ENCODE measurements around the gene NAV2. TPM values are rescaled to one million over a fixed set of nuclear protein-coding genes. Genes with fewer than 3 reads are reported as not detected.

The NAV2 gene
- polyA plus RNA-seq, 2 donors: 4.3 to 9.7 TPM

DNA sequence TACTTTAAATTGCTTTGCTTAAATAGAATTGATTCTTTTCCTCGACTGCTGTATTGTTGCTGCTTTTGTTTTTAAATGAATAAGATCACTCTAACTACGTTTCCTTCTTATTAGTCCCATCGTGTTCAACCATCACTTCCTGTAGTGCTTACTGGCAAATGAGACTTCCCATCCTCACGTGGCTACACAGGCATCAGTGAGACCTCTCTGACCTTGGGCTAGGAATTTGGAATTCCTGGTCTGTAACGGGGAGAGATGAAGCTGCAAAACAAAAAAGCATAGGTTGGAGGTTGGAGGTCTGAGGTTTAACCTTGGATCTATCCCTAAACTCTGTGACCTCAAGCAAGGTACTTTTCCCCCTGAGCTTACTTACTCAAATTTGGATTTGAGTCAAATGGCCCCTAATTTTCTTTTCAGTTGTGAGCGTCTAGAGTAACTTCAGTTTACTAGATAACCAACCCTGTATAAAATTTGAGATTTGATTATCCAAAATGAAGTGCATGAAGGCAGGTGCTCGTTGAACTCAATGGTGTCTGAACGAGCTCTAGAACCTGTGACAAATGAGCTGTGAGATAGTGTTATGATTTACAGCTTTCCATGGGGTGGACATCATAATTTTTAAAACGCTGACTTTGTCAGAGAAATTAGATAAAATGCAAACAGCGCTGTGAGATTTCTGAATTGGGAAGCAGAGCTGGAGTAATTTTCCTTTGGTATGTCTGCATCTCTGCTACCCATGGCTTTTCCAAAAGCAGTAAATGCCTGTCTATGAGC is 296.4 kb downstream of the NAV2 start:
- no peaks in the 10 kb centered on the region for H3K27me3 ChIP-seq (ENCODE audit: control insufficient read depth in 1 of 2, insufficient read depth in 2 of 2, low read length in 2 of 2)
- no peak overlapping the region for H3K4me3 ChIP-seq (ENCODE audit: low read depth in 1 of 2, low read length in 2 of 2)
- H3K9me3 ChIP-seq (ENCODE audit: control insufficient read depth in 2 of 2, insufficient read depth in 1 of 2, low read depth in 1 of 2, low read length in 1 of 2): no peaks in the 10 kb centered on the region
- WGBS, 2 donors: 49 to 53% methylated on average over 10 of the region's 10 CpGs
- no peak overlapping the region for H3K27ac ChIP-seq (ENCODE audit: low read depth in 2 of 2, low read length in 1 of 2)
- no peaks in the 10 kb centered on the region for H3K36me3 ChIP-seq (ENCODE audit: control insufficient read depth in 2 of 2, insufficient read depth in 2 of 2, low read length in 1 of 2)
- no peaks in the 10 kb centered on the region for H3K4me1 ChIP-seq (ENCODE audit: control insufficient read depth in 2 of 2, insufficient read depth in 2 of 2, low read length in 1 of 2)

DNA sequence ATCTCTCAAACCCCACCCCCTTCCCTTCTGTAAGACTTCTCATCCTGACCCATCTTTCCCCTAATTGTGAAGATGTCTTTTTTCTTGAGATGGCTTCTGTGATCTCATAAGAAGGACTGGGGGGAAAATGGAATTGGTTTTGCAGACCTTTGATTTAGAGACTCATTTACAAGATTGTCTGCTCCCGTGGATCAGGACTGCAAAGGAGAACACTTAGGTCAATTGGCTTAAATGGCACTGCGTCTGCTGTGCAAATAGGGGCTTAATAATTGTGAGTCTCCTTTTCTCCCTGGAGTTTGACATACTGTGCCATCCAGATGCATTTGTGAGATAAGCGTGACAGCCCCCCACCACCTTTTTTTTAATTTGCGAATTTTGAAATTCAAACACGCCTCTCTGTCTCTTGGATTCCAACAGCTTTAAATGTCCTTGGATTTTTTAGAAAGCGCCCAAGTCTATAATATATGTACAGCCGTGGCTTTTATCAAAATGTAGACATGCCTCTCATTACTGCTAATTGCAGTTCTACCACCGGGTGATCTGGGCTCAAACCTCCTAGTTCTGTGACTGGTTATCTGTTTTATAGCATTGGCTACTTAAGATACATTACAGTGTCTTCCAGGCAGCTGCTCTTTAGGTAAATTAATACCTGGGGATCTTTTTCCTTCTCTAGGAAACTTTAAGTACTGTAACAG is 297.7 kb downstream of the NAV2 start:
- H3K27ac ChIP-seq (ENCODE audit: low read depth in 2 of 2, low read length in 1 of 2): no peak overlapping the region
- H3K27me3 ChIP-seq (ENCODE audit: control insufficient read depth in 1 of 2, insufficient read depth in 2 of 2, low read length in 2 of 2): no peaks in the 10 kb centered on the region
- no peaks in the 10 kb centered on the region for H3K36me3 ChIP-seq (ENCODE audit: control insufficient read depth in 2 of 2, insufficient read depth in 2 of 2, low read length in 1 of 2)
- no peak overlapping the region for H3K4me3 ChIP-seq (ENCODE audit: low read depth in 1 of 2, low read length in 2 of 2)
- H3K4me1 ChIP-seq (ENCODE audit: control insufficient read depth in 2 of 2, insufficient read depth in 2 of 2, low read length in 1 of 2): no peaks in the 10 kb centered on the region
- WGBS, 2 donors: 73 to 87% methylated on average over 8 of the region's 8 CpGs
- H3K9me3 ChIP-seq (ENCODE audit: control insufficient read depth in 2 of 2, insufficient read depth in 1 of 2, low read depth in 1 of 2, low read length in 1 of 2): no peaks in the 10 kb centered on the region

DNA sequence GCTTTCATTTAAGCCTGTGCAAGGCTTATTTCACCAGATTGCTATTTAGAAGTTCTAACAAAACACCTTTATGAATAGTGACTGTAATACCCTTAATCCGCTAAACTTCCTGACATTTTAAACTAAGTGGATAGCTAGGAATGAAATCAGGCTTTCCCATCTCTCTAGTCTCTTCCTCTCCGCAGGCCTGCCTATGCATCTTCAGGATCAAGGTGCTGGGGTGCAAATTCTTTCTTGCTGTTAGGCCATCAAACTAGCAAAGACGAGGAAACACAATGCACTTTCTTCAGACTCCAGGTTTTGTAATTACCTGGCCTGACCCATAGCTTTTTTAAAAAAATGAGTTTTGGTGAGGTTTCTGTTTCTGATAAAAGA is 298.2 kb downstream of the NAV2 start:
- WGBS, 2 donors: 60 to 67% methylated on average over 3 of the region's 3 CpGs
- Histone ChIP-seq H3K4me3 (ENCODE audit: low read depth in 1 of 2, low read length in 2 of 2) (no peak overlapping the region), H3K36me3 (ENCODE audit: control insufficient read depth in 2 of 2, insufficient read depth in 2 of 2, low read length in 1 of 2) (no peaks in the 10 kb centered on the region), H3K4me1 (ENCODE audit: control insufficient read depth in 2 of 2, insufficient read depth in 2 of 2, low read length in 1 of 2) (no peaks in the 10 kb centered on the region), H3K27me3 (ENCODE audit: control insufficient read depth in 1 of 2, insufficient read depth in 2 of 2, low read length in 2 of 2) (no peaks in the 10 kb centered on the region), H3K9me3 (ENCODE audit: control insufficient read depth in 2 of 2, insufficient read depth in 1 of 2, low read depth in 1 of 2, low read length in 1 of 2) (no peaks in the 10 kb centered on the region), H3K27ac (ENCODE audit: low read depth in 2 of 2, low read length in 1 of 2) (no peak overlapping the region)

DNA sequence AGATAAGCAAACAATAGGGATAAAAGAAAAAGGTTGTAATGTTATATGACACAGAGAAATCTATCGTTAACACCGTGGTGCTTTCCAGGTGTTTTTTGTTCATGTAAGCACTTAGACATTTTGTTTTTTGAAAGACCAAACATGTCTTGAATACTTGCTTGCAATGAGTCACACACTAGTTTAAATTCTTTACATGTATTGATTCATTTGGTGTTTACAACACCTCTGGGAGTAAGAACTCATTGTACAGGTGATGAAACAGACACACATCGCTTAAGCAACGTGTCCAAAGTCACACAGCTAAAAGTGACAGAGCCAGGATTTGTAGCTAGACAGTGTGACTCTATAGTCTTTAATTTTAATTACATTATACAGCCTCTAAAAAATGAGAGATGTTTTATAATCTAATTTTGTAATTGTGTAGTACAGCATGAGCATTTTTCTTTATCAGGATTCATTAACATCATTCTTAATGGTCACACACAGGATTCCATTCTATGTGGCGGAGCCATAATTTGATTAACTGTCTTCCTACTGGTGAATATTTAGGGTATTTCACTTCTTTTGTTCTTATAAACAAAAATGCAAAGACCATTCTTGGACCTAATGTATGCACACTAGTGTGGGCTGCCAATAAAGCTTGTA is 298.8 kb downstream of the NAV2 start:
- no peaks in the 10 kb centered on the region for H3K4me1 ChIP-seq (ENCODE audit: control insufficient read depth in 2 of 2, insufficient read depth in 2 of 2, low read length in 1 of 2)
- H3K27ac ChIP-seq (ENCODE audit: low read depth in 2 of 2, low read length in 1 of 2): no peak overlapping the region
- WGBS, 2 donors: 43 to 52% methylated on average over 5 of the region's 5 CpGs

DNA sequence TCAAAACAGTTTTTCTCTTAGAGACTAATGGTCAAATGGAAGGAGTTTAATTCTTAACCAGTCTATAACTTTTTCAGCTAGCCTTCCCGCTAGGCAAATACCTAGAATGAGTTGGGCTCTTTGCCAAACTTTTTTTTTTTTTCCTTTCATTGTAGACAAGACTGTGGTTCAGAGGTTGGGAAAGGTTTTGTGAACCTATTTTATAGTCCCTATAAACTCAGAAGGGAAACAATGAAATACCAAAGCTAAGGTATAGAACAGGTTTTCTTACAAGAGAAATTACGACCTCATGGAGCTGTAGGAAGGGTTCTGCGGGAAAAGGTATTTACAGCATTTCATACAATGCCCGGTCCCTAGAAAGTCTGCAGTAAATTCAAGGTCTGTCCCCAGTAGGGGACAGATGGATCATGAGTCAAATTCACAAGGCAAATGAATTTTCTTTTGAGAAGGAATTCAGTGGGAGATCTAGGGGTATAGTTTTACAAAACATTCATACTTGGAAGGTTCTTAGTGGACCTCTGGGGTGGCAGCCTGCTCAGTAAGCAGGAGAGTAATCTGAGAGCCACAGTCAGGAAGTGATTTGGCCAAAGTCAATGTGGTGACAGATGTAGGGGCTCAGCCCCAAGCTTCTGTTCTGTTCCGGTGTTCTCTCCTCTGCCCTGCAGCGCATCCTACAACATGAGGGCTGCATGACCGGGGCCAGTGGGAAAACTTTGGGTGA is 300.9 kb downstream of the NAV2 start:
- H3K4me1 ChIP-seq (ENCODE audit: control insufficient read depth in 2 of 2, insufficient read depth in 2 of 2, low read length in 1 of 2): no peaks in the 10 kb centered on the region
- H3K9me3 ChIP-seq (ENCODE audit: control insufficient read depth in 2 of 2, insufficient read depth in 1 of 2, low read depth in 1 of 2, low read length in 1 of 2): no peaks in the 10 kb centered on the region
- no peak overlapping the region for H3K4me3 ChIP-seq (ENCODE audit: low read depth in 1 of 2, low read length in 2 of 2)
- H3K36me3 ChIP-seq (ENCODE audit: control insufficient read depth in 2 of 2, insufficient read depth in 2 of 2, low read length in 1 of 2): no peaks in the 10 kb centered on the region
- no peak overlapping the region for H3K27ac ChIP-seq (ENCODE audit: low read depth in 2 of 2, low read length in 1 of 2)
- WGBS, 2 donors: 65 to 70% methylated on average over 7 of the region's 7 CpGs
- no peaks in the 10 kb centered on the region for H3K27me3 ChIP-seq (ENCODE audit: control insufficient read depth in 1 of 2, insufficient read depth in 2 of 2, low read length in 2 of 2)

More for the DNA sequence above, 298.8 kb downstream of the NAV2 start:
- no peaks in the 10 kb centered on the region for H3K36me3 ChIP-seq (ENCODE audit: control insufficient read depth in 2 of 2, insufficient read depth in 2 of 2, low read length in 1 of 2)
- no peaks in the 10 kb centered on the region for H3K27me3 ChIP-seq (ENCODE audit: control insufficient read depth in 1 of 2, insufficient read depth in 2 of 2, low read length in 2 of 2)
- H3K4me3 ChIP-seq (ENCODE audit: low read depth in 1 of 2, low read length in 2 of 2): no peak overlapping the region
- no peaks in the 10 kb centered on the region for H3K9me3 ChIP-seq (ENCODE audit: control insufficient read depth in 2 of 2, insufficient read depth in 1 of 2, low read depth in 1 of 2, low read length in 1 of 2)

DNA sequence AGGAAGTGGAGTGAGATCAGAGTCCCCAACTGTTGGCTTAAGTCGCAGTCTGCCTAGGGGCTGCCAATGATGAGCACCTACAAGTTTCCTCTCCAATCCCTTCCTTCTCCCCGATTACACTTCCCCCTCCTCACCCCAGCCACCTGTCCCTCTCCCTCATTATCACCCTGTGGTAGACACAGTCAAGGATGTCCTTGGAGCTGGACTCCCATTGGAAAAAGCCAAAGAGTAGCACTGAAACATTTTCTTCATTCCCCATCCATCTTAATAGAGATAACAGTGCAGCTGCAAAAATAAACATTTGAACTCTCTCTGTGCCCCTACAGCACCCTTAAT is 301.4 kb downstream of the NAV2 start:
- Histone ChIP-seq H3K4me1 (ENCODE audit: control insufficient read depth in 2 of 2, insufficient read depth in 2 of 2, low read length in 1 of 2) (no peaks in the 10 kb centered on the region), H3K27ac (ENCODE audit: low read depth in 2 of 2, low read length in 1 of 2) (no peak overlapping the region), H3K9me3 (ENCODE audit: control insufficient read depth in 2 of 2, insufficient read depth in 1 of 2, low read depth in 1 of 2, low read length in 1 of 2) (no peaks in the 10 kb centered on the region), H3K4me3 (ENCODE audit: low read depth in 1 of 2, low read length in 2 of 2) (no peak overlapping the region), H3K27me3 (ENCODE audit: control insufficient read depth in 1 of 2, insufficient read depth in 2 of 2, low read length in 2 of 2) (no peaks in the 10 kb centered on the region), H3K36me3 (ENCODE audit: control insufficient read depth in 2 of 2, insufficient read depth in 2 of 2, low read length in 1 of 2) (no peaks in the 10 kb centered on the region)
- WGBS, 2 donors: 39 to 40% methylated on average over 2 of the region's 2 CpGs

DNA sequence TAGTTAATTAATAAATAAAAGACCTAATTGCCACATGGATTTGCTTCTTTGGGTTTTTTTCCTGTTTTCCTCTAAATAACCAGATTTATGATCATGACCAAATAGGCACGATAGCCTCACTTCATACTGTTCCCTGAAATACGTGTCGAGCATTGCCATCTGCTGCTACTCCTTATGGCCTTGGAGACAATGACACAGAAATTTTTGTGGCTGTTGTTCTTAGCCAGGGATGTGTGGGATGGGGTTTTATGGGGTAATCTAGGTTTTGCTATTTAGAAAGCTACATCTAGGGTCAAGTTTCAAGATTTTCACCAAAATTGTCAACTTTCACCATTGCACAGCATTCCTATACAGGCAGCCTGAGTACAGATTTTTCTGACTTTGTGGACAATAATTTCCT is 302.5 kb downstream of the NAV2 start:
- no peak overlapping the region for H3K27ac ChIP-seq (ENCODE audit: low read depth in 2 of 2, low read length in 1 of 2)
- H3K9me3 ChIP-seq (ENCODE audit: control insufficient read depth in 2 of 2, insufficient read depth in 1 of 2, low read depth in 1 of 2, low read length in 1 of 2): no peaks in the 10 kb centered on the region
- no peak overlapping the region for H3K4me3 ChIP-seq (ENCODE audit: low read depth in 1 of 2, low read length in 2 of 2)
- 84 to 94% methylated on average over 3 of the region's 3 CpGs for WGBS, 2 donors
- no peaks in the 10 kb centered on the region for H3K27me3 ChIP-seq (ENCODE audit: control insufficient read depth in 1 of 2, insufficient read depth in 2 of 2, low read length in 2 of 2)
- H3K36me3 ChIP-seq (ENCODE audit: control insufficient read depth in 2 of 2, insufficient read depth in 2 of 2, low read length in 1 of 2): no peaks in the 10 kb centered on the region
- no peaks in the 10 kb centered on the region for H3K4me1 ChIP-seq (ENCODE audit: control insufficient read depth in 2 of 2, insufficient read depth in 2 of 2, low read length in 1 of 2)

DNA sequence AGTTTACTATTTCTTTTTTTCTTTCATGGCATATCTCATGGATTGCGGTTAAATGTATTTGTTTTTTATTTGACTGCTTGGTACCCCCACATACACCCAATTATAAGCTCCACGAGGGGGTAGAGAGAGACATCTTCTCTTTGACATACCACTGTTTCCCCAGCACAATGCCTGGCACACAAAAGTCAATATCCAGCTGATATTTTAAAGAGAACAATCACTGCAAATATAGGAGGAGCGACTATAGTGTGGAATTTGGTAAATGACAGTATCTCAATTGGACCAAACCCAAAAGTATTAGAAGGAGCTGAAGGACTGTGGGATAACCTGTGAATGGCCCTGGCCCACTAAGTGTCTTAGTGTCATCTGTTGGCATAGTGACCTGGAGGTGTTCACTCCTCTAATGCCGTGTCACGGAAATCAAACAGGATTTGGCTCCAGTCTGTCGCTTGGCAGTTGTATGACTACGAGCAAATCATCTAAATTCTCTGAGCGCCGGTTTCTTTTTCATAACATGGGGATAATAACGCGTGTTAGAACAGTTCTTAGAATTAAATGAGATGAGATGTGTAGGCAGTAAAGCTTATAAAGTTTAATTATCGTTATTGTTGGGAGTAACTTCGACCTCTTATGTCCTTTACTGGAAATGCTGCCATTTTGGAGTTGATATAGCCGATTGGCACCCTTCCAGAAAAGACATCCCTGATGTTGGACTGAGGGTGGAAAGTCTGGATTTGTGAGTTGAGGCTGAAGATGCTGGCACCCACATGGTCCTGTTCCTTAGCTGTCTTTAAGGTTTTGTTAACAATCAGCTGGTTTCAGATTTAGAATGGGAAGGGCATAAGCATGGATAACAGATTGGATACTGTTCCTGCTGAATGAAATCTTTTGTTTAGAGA is 303.1 kb downstream of the NAV2 start:
- Histone ChIP-seq H3K4me1 (ENCODE audit: control insufficient read depth in 2 of 2, insufficient read depth in 2 of 2, low read length in 1 of 2) (no peaks in the 10 kb centered on the region), H3K36me3 (ENCODE audit: control insufficient read depth in 2 of 2, insufficient read depth in 2 of 2, low read length in 1 of 2) (no peaks in the 10 kb centered on the region), H3K27ac (ENCODE audit: low read depth in 2 of 2, low read length in 1 of 2) (peak overlapping the region in 1 of 2 donors; percentile 64), H3K9me3 (ENCODE audit: control insufficient read depth in 2 of 2, insufficient read depth in 1 of 2, low read depth in 1 of 2, low read length in 1 of 2) (no peaks in the 10 kb centered on the region), H3K4me3 (ENCODE audit: low read depth in 1 of 2, low read length in 2 of 2) (no peak overlapping the region), H3K27me3 (ENCODE audit: control insufficient read depth in 1 of 2, insufficient read depth in 2 of 2, low read length in 2 of 2) (no peaks in the 10 kb centered on the region)
- 36 to 46% methylated on average over 14 of the region's 14 CpGs for WGBS, 2 donors

DNA sequence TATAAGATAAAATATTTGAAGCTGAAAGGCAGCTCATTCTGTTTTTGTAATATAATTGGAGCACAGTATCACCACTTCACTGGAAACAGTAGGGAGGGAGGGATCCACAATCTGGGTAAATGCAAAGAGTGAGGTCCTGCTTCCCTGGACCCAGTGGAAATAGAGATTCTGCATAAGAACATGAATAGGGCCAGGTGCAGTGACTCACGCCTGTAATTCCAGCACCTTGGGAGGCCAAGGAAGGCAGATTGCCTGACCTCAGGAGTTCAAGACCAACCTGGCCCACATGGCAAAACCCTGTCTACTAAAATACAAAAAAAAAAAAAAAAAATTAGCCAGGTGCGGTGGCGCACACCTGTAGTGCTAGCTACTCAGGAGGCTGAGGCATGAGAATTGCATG is 303.9 kb downstream of the NAV2 start:
- Histone ChIP-seq H3K27me3 (ENCODE audit: control insufficient read depth in 1 of 2, insufficient read depth in 2 of 2, low read length in 2 of 2) (no peaks in the 10 kb centered on the region), H3K4me3 (ENCODE audit: low read depth in 1 of 2, low read length in 2 of 2) (no peak overlapping the region), H3K4me1 (ENCODE audit: control insufficient read depth in 2 of 2, insufficient read depth in 2 of 2, low read length in 1 of 2) (no peaks in the 10 kb centered on the region), H3K27ac (ENCODE audit: low read depth in 2 of 2, low read length in 1 of 2) (peak overlapping the region in 1 of 2 donors; percentile 22), H3K36me3 (ENCODE audit: control insufficient read depth in 2 of 2, insufficient read depth in 2 of 2, low read length in 1 of 2) (no peaks in the 10 kb centered on the region), H3K9me3 (ENCODE audit: control insufficient read depth in 2 of 2, insufficient read depth in 1 of 2, low read depth in 1 of 2, low read length in 1 of 2) (no peaks in the 10 kb centered on the region)
- WGBS, 2 donors: 55 to 56% methylated on average over 3 of the region's 3 CpGs

Data from esophagus (tissue), 2 donors.